Cardiac septum (tissue), 1 donor: ENCODE results near the gene NCAPD2. TPM values are rescaled to one million over a fixed set of nuclear protein-coding genes. Genes with fewer than 3 reads are reported as not detected.

Experiments used
- DNase-seq: peaks from one replicate; pipeline ENCODE4 v3.0.0-alpha.2; 2020; ENCODE audit warnings: low spot score
- intact Hi-C: fragments of 100-400 bp; cut with DNase I; formaldehyde crosslinking; loops from one replicate; pipeline ENCODE4 v1.14.0; 2022
- long read RNA-seq: library from polyadenylated mRNA; unstranded; transcript quantifications from one replicate; pipeline ENCODE4 v2.0.0, GENCODE V29; 2021
- total RNA-seq: library from RNA; stranded (reverse); fragmentation: NEBNext Ultra II Directional; extraction: Animal tissue kit (Norgen Biotek cat#: 25700); gene quantifications from one replicate; pipeline ENCODE4 v1.2.1, GENCODE V29; 2021
- donor health status: DM: no; HTN: no; CAD: no.

NCAPD2 gene, protein sequence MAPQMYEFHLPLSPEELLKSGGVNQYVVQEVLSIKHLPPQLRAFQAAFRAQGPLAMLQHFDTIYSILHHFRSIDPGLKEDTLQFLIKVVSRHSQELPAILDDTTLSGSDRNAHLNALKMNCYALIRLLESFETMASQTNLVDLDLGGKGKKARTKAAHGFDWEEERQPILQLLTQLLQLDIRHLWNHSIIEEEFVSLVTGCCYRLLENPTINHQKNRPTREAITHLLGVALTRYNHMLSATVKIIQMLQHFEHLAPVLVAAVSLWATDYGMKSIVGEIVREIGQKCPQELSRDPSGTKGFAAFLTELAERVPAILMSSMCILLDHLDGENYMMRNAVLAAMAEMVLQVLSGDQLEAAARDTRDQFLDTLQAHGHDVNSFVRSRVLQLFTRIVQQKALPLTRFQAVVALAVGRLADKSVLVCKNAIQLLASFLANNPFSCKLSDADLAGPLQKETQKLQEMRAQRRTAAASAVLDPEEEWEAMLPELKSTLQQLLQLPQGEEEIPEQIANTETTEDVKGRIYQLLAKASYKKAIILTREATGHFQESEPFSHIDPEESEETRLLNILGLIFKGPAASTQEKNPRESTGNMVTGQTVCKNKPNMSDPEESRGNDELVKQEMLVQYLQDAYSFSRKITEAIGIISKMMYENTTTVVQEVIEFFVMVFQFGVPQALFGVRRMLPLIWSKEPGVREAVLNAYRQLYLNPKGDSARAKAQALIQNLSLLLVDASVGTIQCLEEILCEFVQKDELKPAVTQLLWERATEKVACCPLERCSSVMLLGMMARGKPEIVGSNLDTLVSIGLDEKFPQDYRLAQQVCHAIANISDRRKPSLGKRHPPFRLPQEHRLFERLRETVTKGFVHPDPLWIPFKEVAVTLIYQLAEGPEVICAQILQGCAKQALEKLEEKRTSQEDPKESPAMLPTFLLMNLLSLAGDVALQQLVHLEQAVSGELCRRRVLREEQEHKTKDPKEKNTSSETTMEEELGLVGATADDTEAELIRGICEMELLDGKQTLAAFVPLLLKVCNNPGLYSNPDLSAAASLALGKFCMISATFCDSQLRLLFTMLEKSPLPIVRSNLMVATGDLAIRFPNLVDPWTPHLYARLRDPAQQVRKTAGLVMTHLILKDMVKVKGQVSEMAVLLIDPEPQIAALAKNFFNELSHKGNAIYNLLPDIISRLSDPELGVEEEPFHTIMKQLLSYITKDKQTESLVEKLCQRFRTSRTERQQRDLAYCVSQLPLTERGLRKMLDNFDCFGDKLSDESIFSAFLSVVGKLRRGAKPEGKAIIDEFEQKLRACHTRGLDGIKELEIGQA (N-terminal part only)
- total RNA-seq = 12.0 TPM
- long read RNA-seq, full-length matches to known transcripts = 5 of 12 reads
- long read RNA-seq, partial matches to known transcripts = 6 of 12 reads
- long read RNA-seq, other reads (novel, unspliced or antisense) = 1 of 12 reads

DNA sequence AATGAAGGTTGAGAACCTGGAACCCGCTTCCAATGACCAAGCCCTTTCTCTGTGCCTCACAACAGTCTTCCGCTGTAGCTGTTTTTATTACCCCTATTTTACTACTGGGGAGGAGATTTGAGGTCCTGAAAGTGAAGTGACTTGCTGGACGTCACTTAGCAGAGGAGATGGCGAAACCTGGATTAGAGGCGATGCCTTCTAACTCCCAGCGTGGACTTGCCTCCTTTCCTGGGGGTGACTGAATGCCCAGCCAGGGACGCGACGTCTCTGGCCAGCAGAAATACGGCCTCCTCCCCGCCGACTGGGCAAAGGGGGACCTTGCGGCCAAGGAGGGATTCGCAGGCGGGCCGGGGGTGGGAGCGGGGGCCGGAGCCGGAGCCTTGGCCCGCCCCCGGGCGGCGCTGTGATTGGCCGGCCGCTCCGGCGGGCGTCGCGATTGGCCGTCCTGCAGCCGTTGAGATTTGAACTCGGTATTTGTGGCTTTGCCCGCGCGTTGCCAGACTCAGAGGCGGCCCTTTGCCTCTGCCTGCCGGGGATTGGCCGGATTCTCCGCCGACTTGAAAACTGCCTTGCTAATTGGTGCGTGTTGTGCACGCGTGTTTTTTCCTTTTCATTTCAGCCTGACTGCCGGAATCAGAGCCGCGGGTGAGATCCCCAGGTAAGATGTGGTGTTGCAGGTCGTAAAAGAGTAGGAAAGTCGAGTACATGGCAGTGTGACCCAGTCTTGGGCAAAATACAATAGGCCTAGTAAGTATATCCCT, at the start of gene NCAPD2:
TSS of gene NCAPD2 (plus strand) at position 606 of the 761 bp plus-strand sequence. CDS start 997 bp downstream, outside the sequence.
- intact Hi-C loops = loop anchor here (2.0 kb wide), 2 partner anchors 41 to 43 kb away; partner anchors contain the start of gene GAPDH
- DNase-seq = peak; percentile 98

DNA sequence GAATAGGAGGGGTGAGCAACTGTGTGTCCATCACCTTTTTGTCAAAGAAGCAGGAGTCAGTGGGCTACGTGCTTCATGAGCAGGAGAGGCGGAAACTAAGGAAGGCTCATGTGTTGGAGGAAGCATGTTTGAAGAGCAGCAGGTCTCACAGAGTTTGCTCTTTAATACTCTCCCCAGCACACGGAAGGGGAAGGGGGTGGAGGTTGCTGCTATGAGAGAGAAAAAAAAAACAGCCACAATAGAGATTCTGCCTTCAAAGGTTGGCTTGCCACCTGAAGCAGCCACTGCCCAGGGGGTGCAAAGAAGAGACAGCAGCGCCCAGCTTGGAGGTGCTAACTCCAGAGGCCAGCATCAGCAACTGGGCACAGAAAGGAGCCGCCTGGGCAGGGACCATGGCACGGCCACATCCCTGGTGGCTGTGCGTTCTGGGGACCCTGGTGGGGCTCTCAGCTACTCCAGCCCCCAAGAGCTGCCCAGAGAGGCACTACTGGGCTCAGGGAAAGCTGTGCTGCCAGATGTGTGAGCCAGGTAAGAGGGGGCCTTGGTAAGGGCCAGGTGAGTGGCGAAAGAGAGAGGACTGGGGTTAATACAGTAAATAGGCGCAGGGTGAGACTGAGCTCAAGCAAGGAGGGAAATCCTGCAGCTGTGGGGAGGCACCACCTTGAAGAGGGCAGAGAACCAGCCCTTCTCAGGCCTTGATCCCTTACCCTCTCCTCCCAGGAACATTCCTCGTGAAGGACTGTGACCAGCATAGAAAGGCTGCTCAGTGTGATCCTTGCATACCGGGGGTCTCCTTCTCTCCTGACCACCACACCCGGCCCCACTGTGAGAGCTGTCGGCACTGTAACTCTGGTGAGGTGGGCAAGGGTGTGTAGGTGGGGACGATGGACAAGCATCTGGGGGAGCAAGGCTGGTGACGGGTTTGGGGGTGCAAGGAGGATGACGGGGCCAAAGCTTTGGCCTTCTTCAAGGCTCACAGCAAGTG, 48.9 kb upstream of the NCAPD2 start, which contains the start of gene CD27:
TSS of gene CD27 (plus strand) at position 252 of the 985 bp plus-strand sequence. CDS start at position 393, 141 bp downstream.
- DNase-seq = no peak
- intact Hi-C loops = no loop called here

DNA sequence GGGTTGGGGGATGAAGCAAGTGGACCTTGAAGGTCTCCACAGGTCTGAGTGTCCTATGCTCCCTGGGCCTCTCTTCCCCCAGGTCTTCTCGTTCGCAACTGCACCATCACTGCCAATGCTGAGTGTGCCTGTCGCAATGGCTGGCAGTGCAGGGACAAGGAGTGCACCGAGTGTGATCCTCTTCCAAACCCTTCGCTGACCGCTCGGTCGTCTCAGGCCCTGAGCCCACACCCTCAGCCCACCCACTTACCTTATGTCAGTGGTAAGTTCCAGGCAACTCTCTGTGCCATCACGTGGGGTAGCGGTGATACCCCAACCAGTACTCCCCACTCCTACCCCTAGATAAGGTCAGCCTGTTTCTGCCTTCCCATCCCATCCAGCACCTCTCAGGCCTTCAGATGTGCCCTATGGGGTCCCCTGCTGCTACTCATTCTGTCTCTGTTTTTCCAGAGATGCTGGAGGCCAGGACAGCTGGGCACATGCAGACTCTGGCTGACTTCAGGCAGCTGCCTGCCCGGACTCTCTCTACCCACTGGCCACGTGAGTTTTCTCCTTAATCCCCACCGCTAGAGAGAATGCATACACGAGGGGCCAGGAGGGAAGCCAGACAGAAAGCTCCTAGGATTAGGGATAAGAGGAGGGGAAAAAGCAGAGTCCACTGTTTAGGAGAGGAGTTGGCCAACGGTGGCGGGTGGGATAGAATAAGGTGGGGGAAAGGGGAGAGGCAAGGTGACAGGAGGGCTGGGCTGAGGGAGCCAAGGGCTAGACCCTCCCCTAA, 43.6 kb upstream of the NCAPD2 start:
- intact Hi-C loops = loop anchor here (2.0 to 5.0 kb wide), 2 partner anchors 43 to 113 kb away; partner anchors contain the start of gene MRPL51
- DNase-seq = peak; percentile 65

DNA sequence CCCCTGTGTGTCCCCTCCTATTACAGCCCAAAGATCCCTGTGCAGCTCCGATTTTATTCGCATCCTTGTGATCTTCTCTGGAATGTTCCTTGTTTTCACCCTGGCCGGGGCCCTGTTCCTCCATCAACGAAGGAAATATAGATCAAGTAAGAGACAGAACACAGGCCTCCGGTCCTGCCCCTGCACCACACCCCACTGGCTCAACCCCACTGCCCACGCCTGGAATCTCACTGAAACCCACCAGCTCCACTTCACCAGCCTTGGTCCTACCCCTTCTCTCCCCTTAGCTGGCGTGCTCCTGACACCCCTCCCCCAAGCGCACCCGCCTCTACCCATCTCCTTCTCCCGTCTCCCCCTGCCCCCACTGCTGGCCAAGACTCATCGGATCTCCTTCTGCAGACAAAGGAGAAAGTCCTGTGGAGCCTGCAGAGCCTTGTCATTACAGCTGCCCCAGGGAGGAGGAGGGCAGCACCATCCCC, 43.0 kb upstream of the NCAPD2 start:
- intact Hi-C loops = loop anchor here (2.0 to 5.0 kb wide), 2 partner anchors 42 to 114 kb away; partner anchors contain the start of gene MRPL51
- DNase-seq = no peak

DNA sequence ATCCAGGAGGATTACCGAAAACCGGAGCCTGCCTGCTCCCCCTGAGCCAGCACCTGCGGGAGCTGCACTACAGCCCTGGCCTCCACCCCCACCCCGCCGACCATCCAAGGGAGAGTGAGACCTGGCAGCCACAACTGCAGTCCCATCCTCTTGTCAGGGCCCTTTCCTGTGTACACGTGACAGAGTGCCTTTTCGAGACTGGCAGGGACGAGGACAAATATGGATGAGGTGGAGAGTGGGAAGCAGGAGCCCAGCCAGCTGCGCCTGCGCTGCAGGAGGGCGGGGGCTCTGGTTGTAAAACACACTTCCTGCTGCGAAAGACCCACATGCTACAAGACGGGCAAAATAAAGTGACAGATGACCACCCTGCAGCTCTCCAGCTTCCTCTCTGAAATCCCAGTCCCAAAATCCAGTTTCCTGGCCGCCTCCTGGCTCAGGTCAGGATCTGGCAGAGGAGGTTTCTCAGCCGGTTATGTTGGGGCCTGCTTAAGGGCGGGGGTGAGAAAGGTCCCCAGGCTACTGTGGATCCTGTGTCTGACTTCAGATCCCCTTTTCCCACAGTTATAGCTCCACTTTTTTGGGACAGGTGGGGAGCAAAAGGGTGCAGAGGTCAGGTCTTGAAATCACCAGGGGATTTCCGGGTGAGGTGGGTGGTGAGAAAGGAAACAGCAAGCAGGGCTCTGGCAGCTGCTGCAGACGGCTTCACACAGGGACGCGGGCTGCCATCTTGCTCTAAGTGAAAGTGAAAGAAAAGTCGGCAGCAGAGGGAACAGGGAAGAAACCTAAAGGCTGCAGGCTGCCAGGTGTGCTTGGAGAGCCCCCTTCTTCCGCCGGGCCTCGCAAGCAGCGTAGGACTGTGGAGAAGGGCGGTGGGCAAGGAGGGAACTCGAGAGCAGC, 42.3 kb upstream of the NCAPD2 start, which contains the start of gene TAPBPL:
TSS of gene TAPBPL (plus strand) at position 695 of the 897 bp plus-strand sequence. CDS start 207 bp downstream, outside the sequence.
- DNase-seq = peak; percentile 92
- intact Hi-C loops = loop anchor here (2.0 to 5.0 kb wide), 2 partner anchors 41 to 114 kb away; partner anchors contain the start of gene MRPL51

DNA sequence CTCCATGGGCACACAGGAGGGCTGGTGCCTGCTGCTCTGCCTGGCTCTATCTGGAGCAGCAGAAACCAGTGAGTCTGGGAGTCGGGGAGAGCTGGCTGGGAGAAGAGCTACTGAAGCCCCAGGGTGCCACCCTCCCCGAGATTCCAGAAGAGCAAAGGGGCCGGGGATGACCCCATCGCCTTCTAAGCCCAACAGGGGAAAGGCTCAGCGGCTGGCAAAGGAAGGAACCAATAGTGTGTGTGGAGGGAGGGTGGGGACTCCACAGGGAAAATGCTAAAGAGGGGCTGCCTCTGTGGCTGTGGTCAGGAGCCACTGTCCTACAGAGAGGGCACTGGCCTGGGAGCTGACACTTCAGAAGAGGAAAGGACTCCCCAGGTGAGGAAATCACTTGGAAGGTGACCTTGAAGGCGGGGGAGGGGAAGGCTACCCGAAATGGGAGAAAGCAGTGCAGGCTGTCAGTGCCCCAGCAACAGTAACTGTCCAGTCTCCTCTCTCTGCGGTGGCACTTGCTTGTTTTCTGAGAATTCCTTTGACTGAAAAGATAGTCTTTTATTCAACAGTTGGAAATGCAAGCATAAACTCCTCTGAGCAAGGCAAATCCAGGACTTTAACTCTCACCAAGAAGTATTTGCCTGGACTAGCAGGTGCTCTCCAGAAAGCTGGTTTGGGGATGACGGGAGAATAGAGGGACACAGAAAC, 41.5 kb upstream of the NCAPD2 start:
- intact Hi-C loops = loop anchor here (5.0 kb wide), 1 partner anchor 115 kb away; no protein-coding TSS in a partner anchor
- peak; percentile 82 for DNase-seq

DNA sequence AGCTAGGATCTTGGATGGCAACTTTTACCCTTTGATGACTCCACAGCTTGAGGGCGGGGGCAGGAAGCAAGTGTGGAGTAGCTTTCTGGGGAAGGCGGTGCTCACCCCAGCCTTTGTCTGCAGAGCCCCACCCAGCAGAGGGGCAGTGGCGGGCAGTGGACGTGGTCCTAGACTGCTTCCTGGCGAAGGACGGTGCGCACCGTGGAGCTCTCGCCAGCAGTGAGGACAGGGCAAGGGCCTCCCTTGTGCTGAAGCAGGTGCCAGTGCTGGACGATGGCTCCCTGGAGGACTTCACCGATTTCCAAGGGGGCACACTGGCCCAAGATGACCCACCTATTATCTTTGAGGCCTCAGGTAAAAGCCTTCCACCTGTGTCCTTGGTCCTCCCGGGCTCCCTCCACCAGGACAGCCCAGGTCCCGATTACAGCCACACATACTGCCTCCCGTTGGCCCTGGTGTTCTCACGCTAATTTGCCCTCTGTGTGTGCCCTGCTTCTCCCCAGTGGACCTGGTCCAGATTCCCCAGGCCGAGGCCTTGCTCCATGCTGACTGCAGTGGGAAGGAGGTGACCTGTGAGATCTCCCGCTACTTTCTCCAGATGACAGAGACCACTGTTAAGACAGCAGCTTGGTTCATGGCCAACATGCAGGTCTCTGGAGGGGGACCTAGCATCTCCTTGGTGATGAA, 40.8 kb upstream of the NCAPD2 start:
- intact Hi-C loops = loop anchor here (5.0 kb wide), 1 partner anchor 116 kb away; no protein-coding TSS in a partner anchor
- no peak for DNase-seq

DNA sequence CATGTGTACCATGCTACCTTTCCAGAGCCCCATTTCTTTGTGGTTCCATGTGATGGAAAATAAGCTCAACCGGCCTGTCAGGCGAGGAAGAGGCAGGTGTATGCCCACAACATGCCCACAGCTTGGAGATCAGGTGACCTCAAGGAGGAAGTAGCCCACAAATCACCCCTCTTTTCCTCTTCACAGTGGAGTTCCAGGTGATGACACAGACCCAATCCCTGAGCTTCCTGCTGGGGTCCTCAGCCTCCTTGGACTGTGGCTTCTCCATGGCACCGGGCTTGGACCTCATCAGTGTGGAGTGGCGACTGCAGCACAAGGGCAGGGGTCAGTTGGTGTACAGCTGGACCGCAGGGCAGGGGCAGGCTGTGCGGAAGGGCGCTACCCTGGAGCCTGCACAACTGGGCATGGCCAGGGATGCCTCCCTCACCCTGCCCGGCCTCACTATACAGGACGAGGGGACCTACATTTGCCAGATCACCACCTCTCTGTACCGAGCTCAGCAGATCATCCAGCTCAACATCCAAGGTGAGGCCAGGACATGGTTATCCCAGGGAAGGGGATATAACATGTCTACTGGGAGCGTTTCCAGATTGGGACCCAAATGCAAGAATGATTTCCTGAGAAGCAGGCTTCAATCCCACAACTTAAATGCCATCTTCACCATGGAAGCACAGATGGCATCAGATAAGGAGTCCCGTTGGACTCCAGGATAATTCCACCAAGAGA, 36.5 kb upstream of the NCAPD2 start:
- DNase-seq = peak; percentile 51
- intact Hi-C loops = no loop called here

DNA sequence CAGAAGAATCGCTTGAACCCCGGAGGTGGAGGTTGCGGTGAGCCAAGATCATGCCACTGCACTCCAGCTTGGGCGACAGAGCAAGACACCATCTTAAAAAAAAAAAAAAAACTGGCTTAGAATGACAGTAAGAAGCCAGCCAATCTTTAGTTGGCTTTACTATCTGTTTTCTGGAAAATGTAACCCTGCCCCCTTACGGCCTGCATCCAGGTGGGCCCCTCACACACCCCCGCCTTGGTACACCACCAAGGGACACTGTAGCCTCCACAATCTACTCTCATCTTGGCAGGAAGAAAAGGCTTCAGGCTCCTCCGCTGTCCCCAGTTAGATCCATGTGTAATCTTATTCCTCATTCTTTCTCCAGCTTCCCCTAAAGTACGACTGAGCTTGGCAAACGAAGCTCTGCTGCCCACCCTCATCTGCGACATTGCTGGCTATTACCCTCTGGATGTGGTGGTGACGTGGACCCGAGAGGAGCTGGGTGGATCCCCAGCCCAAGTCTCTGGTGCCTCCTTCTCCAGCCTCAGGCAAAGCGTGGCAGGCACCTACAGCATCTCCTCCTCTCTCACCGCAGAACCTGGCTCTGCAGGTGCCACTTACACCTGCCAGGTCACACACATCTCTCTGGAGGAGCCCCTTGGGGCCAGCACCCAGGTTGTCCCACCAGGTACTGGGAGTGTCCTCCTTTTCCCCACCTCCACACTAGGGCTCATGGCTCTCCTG, 35.5 kb upstream of the NCAPD2 start:
- intact Hi-C loops = no loop called here
- no peak for DNase-seq

DNA sequence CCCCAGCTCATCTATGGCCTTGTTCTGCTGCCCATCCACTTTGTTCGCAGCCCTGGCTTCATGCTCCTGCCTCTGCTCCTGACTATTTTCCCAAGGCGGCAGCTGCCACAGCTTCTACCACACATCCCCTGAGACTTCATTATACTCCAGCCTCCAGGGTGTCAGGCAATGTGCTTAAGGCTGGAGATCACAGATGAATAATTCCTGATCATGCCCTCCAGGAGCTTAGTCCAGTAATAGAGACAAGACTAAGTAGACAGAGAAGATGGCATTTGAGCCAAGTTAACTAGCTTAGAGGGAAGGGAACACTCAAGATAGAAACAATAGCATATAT, 34.9 kb upstream of the NCAPD2 start:
- intact Hi-C loops = no loop called here
- no peak for DNase-seq

DNA sequence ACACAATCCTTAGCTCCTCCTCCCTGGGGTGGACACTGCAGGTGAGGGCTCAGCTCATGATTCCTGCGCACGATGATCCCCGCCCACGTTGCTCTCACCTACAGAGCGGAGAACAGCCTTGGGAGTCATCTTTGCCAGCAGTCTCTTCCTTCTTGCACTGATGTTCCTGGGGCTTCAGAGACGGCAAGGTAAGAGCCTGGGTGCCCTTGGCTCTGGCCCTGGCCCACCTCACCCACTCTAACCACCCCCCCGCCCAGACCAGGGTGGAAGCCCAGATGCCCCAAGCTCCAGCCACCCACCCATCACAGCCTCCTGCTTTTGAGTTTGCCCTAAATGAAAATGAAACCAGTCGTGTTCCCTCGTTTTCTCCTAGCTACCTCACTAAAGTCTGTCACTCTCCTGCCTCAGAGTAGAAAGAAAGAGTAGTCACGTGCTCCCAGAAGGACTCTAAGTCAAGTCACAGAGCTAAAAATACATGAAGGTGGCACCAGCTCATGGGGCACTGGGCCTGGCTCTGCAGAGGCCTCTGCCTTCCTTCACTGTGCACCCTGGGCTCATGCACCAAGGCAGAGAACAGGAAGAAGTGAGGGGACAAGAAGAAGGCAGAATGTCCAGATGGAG, 33.0 kb upstream of the NCAPD2 start:
- intact Hi-C loops = no loop called here
- no peak for DNase-seq
